H1 (cell line): ENCODE measurements around the gene MXRA8.

ENCODE experiments used
- GABPA ChIP-seq: IDR thresholded peaks from 2 replicates; pipeline ENCODE4 v1.6.1; 2011; ENCODE audit warnings: mild to moderate bottlenecking, low read length, moderate library complexity, borderline replicate concordance; ENCODE audit not compliant: insufficient read depth
- JUND ChIP-seq: IDR thresholded peaks from 2 replicates; pipeline ENCODE4 v1.6.1; 2011; ENCODE audit warnings: mild to moderate bottlenecking, improper control_type of control experiment, low read length
- POLR2AphosphoS5 ChIP-seq: IDR thresholded peaks from 2 replicates; pipeline ENCODE4 v1.6.1; 2011; ENCODE audit warnings: low read depth, low read length
- TF ChIP-seq, protein P1 (sequence below): IDR thresholded peaks from 2 replicates; pipeline ENCODE4 v1.6.1; 2012; ENCODE audit warnings: inconsistent platforms

DNA sequence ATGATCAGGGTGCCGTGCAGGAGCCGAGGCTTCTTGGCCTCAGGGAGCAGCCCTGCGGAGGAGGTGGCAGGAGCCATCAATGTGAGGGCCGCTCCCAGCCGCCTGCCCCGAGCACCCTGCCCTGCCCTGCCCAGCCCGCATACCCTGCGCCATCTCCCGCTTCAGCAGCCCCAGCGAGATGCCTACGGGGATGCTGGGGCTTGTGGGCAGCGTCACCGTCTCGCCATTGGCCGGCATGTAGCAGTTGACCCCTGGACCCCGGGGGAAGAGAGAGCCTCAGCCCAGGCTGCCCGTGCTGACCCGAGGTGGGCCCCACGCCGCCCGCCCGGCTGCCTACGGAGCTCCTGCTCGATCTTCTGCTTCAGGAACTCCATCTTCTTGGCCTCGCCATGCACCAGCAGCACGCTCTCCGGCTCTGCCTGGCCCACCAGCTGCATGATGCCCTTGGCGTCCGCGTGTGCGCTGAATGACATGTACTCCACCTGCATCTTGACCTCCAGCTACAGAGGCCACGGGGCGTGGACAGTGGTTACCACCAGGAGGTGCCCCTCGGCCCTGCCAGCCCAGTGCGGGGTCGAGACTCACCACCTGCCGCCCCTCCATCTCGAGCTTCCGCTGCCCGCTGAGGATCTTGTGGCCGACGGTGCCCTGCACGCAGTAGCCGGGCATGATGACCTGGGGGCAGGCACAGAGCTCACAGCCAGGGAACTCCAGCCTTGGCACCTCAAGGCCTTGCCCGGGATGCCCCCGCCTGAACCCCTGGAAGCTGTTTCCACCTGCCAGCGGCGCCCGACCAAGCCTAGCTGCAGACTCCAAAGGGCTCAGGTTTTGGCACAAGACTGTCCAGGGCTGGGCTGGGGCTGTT is 45.7 kb downstream of the MXRA8 start:
- TF ChIP-seq JUND = no peak
- TF ChIP-seq, protein P1, sequence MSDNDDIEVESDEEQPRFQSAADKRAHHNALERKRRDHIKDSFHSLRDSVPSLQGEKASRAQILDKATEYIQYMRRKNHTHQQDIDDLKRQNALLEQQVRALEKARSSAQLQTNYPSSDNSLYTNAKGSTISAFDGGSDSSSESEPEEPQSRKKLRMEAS = no peak
- TF ChIP-seq GABPA = no peak
- TF ChIP-seq POLR2AphosphoS5 = no peak; the same call in 1 of the 2 replicates
